MCF 10A (cell line): ENCODE data around the gene CREBL2. TPM values are rescaled to one million over a fixed set of nuclear protein-coding genes. Genes with fewer than 3 reads are reported as not detected.

Experiments used
- BruUV-seq: library from RNA; stranded (reverse); fragments of 400-500 nt; replicated peaks from 2 replicates; lab custom pipeline; 2021; lab: Mats Ljungman, UMichigan
- CTCF ChIA-PET: fragments of 300-600 bp; sonication (Branson Sonifier 250); formaldehyde crosslinking; extraction: SDS; loops from one replicate; lab custom pipeline; 2021; ENCODE audit warnings: antibody characterized with exemption, inconsistent platforms; lab: Yijun Ruan, JAX
- POLR2A ChIA-PET: fragments of 300-600, 350-650 bp; sonication (Branson Sonifier 250); formaldehyde crosslinking; extraction: SDS; loops from one replicate; lab custom pipeline; 2020; ENCODE audit warnings: antibody characterized with exemption, inconsistent platforms; lab: Yijun Ruan, JAX
- DNase-seq: peaks from one replicate; pipeline ENCODE4 v3.0.0-alpha.2; 2018; ENCODE audit not compliant: unreplicated experiment
- H3K27ac Mint-ChIP-seq: one replicate; pipeline ENCODE4 v1.8.0; 2022; ENCODE audit warnings: mild to moderate bottlenecking, low read depth, mixed read lengths; ENCODE audit not compliant: unreplicated experiment
- H3K27me3 Mint-ChIP-seq: one replicate; pipeline ENCODE4 v1.8.0; 2022; ENCODE audit warnings: mixed read lengths; ENCODE audit not compliant: insufficient read depth, unreplicated experiment
- H3K36me3 Mint-ChIP-seq: one replicate; pipeline ENCODE4 v1.8.0; 2022; ENCODE audit warnings: mild to moderate bottlenecking, moderate library complexity, mixed read lengths; ENCODE audit not compliant: insufficient read depth, unreplicated experiment
- H3K4me1 Mint-ChIP-seq: one replicate; pipeline ENCODE4 v1.8.0; 2022; ENCODE audit warnings: mixed read lengths; ENCODE audit not compliant: insufficient read depth, unreplicated experiment
- H3K4me3 Mint-ChIP-seq: one replicate; pipeline ENCODE4 v1.8.0; 2022; ENCODE audit warnings: mild to moderate bottlenecking, moderate library complexity, mixed read lengths; ENCODE audit not compliant: unreplicated experiment
- H3K9me3 Mint-ChIP-seq: one replicate; pipeline ENCODE4 v1.8.0; 2022; ENCODE audit warnings: mixed read lengths; ENCODE audit not compliant: unreplicated experiment
- CTCF ChIP-seq: fragments of 200-600 bp; IDR thresholded peaks from one replicate; pipeline ENCODE4 v1.8.0; 2022; ENCODE audit warnings: antibody characterized with exemption, mild to moderate bottlenecking; ENCODE audit not compliant: unreplicated experiment
- intact Hi-C: fragments of 100-400 bp; cut with micrococcal nuclease; formaldehyde crosslinking; loops from 2 replicates; pipeline ENCODE4 v1.14.1; 2022
- total RNA-seq: library from RNA; stranded (reverse); gene quantifications from 2 replicates; pipeline ENCODE4 v1.2.3, GENCODE V29; 2022

The CREBL2 gene
- total RNA-seq, 1 experiment from 2014 or later: 17.4 TPM

DNA sequence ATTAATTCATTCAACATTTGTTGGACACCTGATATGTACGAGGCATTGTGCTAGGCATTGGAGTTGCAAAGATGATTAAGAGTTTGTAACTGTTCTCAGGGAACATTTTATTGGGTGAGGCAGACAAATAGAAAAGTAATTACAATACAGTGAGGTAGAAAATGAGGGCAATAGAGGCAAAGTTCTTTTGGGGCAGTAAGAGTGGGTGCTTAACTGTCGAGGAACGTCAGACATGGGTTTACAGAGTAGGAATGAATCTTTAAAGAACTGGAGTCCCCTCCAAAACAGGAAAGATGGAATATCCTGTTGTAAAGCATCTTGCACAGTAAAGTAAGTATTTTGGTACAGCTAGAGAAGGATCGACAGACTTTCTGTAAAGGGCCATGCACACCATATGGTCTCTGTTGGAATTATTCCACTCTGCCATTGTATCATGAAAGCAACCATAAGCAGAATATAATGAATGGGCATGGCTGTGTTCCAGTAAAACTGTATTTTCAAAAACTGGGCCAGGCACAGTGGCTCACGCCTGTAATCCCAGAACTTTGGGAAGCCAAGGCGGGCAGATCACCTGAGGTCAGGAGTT lies 9.1 kb downstream of the CREBL2 start:
- peaks cover 19% of the 10 kb centered on the region for H3K36me3 Mint-ChIP-seq
- ChIA-PET CTCF (interaction anchor here (0.5 to 1.6 kb wide), 4 partner anchors 34 to 513 kb away, joined by 3 to 4 read pairs (median 3); no protein-coding TSS in a partner anchor), POLR2A (no interaction called here)
- peaks cover 10% of the 10 kb centered on the region for H3K9me3 Mint-ChIP-seq
- peaks cover 6% of the 10 kb centered on the region for H3K4me1 Mint-ChIP-seq
- no peaks in the 10 kb centered on the region for H3K27me3 Mint-ChIP-seq
- intact Hi-C loops: no loop called here
- no peak for TF ChIP-seq CTCF
- no peak for DNase-seq
- no TSS peak for BruUV-seq
- no peak overlapping the region for H3K27ac Mint-ChIP-seq
- no peak overlapping the region for H3K4me3 Mint-ChIP-seq

- no peak overlapping the region for H3K27ac Mint-ChIP-seq
- no peaks in the 10 kb centered on the region for H3K27me3 Mint-ChIP-seq
- H3K36me3 Mint-ChIP-seq: peaks cover 18% of the 10 kb centered on the region
- TF ChIP-seq CTCF: no peak
- ChIA-PET CTCF (interaction anchor here (1.2 kb wide), 1 partner anchor 13 kb away, joined by 3 read pairs; no protein-coding TSS in a partner anchor), POLR2A (interaction anchor here (0.6 to 1.0 kb wide), 2 partner anchors 9 to 287 kb away, joined by 3 read pairs; no protein-coding TSS in a partner anchor)
- H3K4me3 Mint-ChIP-seq: no peak overlapping the region
- intact Hi-C loops: no loop called here
- no peak for DNase-seq
- peaks cover 10% of the 10 kb centered on the region for H3K9me3 Mint-ChIP-seq
- H3K4me1 Mint-ChIP-seq: peaks cover 9% of the 10 kb centered on the region
- BruUV-seq: no TSS peak
Observed at GRCh38 chr12:12622418-12622817, 10.7 kb downstream of the CREBL2 start.

DNA sequence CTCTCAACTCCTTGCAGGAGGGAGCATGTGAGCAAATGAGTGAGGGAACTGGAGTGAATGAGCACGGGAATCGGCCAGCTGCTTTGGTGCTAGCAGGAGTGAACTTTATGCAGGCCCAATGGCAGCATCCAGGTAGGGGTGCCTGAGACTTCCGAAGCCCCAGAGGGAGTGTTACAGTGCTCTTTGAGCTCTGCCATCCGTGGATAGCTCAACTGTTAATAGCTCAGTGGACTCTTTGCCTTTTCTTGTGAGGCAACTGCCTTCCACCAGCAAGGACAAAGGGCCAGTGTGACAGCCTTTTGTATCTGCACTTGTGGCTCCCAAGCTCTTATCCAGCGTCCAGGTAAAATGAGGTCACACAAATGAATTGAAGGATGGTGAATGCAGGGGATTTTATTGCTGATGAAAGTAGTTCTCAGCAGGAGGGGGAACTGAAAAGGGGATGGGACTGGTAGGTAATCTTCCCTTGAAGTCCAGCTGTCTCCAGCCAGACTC lies 12.9 kb downstream of the CREBL2 start:
- Mint-ChIP-seq H3K4me3 (no peak overlapping the region), H3K36me3 (peaks cover 7% of the 10 kb centered on the region), H3K9me3 (peaks cover 10% of the 10 kb centered on the region), H3K27ac (no peak overlapping the region), H3K27me3 (no peaks in the 10 kb centered on the region), H3K4me1 (peaks cover 14% of the 10 kb centered on the region)
- intact Hi-C loops: no loop called here
- ChIA-PET CTCF (interaction anchor here (1.4 to 1.5 kb wide), 2 partner anchors 37 to 267 kb away, joined by 3 to 4 read pairs; no protein-coding TSS in a partner anchor), POLR2A (interaction anchor here (1.0 to 1.4 kb wide), 2 partner anchors 12 to 13 kb away, joined by 3 read pairs; partner anchors contain the start of gene CREBL2)
- no TSS peak for BruUV-seq
- no peak for TF ChIP-seq CTCF
- DNase-seq: no peak

DNA sequence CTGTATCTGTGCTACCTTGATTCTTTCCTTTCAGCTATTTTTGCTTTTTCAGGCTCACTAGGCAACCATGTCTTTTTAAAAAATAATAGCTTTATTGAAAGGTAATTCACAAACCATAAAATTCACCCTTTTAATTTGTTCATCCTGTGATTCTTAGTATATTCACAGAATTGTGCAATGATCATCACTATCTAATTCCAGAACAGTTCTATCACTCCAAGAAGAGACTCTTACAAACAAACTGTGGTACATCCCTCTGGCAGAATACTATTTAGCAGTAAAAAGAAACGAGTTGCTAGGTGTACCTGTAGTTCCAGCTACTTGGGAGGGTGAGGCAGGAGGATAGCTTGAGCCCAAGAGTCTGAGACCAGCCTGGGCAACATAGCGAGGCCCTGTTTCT lies 14.8 kb downstream of the CREBL2 start:
- Mint-ChIP-seq H3K4me1 (peaks cover 20% of the 10 kb centered on the region), H3K27ac (no peak overlapping the region), H3K9me3 (peaks cover 10% of the 10 kb centered on the region), H3K36me3 (peaks cover 7% of the 10 kb centered on the region), H3K4me3 (no peak overlapping the region), H3K27me3 (no peaks in the 10 kb centered on the region)
- BruUV-seq: no TSS peak
- intact Hi-C loops: no loop called here
- POLR2A ChIA-PET: interaction anchor here (0.7 kb wide), 2 partner anchors 40 to 42 kb away, joined by 3 to 4 read pairs; no protein-coding TSS in a partner anchor
- no peak for TF ChIP-seq CTCF
- CTCF ChIA-PET: interaction anchor here (0.7 to 1.5 kb wide), 3 partner anchors 9 to 1484 kb away, joined by 3 to 5 read pairs (median 4); no protein-coding TSS in a partner anchor
- no peak for DNase-seq
